Measurements from ENCODE around the gene TMEM37. TPM values are rescaled to one million over a fixed set of nuclear protein-coding genes. Genes with fewer than 3 reads are reported as not detected.

TMEM37 gene
- total and polyA plus RNA-seq, 2 of the 13 experiments (the other 11 are each of a cell fraction or from before 2014, with no cell fraction given), result 37.7 to 115 TPM

DNA sequence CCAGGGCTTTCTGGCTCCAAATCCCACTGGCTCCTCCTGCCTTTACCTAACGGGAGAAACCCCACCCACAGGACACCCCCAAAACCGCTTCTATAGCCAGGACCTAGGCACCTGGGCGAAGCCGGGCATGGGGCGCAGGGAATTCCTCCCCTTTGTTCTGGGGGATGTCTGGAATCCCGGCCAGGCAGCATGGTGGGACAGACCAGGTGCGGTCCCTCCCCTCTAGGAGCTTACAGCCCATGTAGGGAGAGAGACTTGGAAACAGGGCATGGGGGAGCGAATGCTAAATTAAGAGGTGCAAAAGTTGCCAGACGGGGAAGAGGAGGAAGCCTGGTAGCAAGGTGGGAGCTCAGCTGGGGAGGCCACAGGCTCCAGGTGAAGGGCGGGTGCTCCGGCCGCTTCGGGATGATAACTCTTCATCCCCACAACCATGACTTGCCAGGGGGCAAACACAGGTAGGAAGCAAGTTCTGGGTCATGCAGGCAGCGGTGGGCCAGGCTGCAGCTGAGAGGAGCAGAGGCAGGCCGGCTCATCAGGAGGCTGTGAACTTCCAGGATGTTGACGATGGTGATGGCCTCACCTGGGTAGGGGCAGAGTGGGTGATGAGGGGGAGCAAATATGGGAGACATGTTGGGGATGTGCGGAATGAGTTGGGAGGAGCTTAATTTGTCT is 1.3 kb downstream of the TMEM37 start (continued):
- TF ChIP-seq, protein P1, sequence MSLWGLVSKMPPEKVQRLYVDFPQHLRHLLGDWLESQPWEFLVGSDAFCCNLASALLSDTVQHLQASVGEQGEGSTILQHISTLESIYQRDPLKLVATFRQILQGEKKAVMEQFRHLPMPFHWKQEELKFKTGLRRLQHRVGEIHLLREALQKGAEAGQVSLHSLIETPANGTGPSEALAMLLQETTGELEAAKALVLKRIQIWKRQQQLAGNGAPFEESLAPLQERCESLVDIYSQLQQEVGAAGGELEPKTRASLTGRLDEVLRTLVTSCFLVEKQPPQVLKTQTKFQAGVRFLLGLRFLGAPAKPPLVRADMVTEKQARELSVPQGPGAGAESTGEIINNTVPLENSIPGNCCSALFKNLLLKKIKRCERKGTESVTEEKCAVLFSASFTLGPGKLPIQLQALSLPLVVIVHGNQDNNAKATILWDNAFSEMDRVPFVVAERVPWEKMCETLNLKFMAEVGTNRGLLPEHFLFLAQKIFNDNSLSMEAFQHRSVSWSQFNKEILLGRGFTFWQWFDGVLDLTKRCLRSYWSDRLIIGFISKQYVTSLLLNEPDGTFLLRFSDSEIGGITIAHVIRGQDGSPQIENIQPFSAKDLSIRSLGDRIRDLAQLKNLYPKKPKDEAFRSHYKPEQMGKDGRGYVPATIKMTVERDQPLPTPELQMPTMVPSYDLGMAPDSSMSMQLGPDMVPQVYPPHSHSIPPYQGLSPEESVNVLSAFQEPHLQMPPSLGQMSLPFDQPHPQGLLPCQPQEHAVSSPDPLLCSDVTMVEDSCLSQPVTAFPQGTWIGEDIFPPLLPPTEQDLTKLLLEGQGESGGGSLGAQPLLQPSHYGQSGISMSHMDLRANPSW (CRISPR knock-in tag; IDR thresholded peaks at IDR 0.05; ENCODE audit: borderline replicate concordance), result no peak
- TF ChIP-seq ZSCAN22 (CRISPR knock-in tag; IDR thresholded peaks at IDR 0.05) (no peak), ZBTB38 (CRISPR knock-in tag; IDR thresholded peaks at IDR 0.05) (peak; percentile 54; the same call in 1 of the 2 replicates), ZSCAN30 (CRISPR knock-in tag; IDR thresholded peaks at IDR 0.05) (no peak), CBFB (CRISPR knock-in tag; IDR thresholded peaks at IDR 0.05) (no peak), ZNF605 (CRISPR knock-in tag; IDR thresholded peaks at IDR 0.05) (no peak), POGZ (CRISPR knock-in tag; IDR thresholded peaks at IDR 0.05) (no peak), CEBPB (IDR thresholded peaks at IDR 0.05; ENCODE audit: borderline replicate concordance, low read depth, low read length) (no peak), TEAD3 (CRISPR knock-in tag; optimal IDR thresholded peaks at IDR 0.05; ENCODE audit: borderline replicate concordance) (no peak), ZNF260 (CRISPR knock-in tag; IDR thresholded peaks at IDR 0.05; ENCODE audit: borderline replicate concordance, low read depth) (no peak), HDAC1 (CRISPR knock-in tag; IDR thresholded peaks at IDR 0.05) (no peak), STAT5B (CRISPR knock-in tag; IDR thresholded peaks at IDR 0.05) (no peak), NFIB (CRISPR knock-in tag; IDR thresholded peaks at IDR 0.05; ENCODE audit: borderline replicate concordance) (no peak), PAWR (CRISPR knock-in tag; IDR thresholded peaks at IDR 0.05; ENCODE audit: borderline replicate concordance) (no peak), ZNF484 (CRISPR knock-in tag; IDR thresholded peaks at IDR 0.05; ENCODE audit: borderline replicate concordance, low read depth) (no peak)
- TF ChIP-seq, protein P2, sequence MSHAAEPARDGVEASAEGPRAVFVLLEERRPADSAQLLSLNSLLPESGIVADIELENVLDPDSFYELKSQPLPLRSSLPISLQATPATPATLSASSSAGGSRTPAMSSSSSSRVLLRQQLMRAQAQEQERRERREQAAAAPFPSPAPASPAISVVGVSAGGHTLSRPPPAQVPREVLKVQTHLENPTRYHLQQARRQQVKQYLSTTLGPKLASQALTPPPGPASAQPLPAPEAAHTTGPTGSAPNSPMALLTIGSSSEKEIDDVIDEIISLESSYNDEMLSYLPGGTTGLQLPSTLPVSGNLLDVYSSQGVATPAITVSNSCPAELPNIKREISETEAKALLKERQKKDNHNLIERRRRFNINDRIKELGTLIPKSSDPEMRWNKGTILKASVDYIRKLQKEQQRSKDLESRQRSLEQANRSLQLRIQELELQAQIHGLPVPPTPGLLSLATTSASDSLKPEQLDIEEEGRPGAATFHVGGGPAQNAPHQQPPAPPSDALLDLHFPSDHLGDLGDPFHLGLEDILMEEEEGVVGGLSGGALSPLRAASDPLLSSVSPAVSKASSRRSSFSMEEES (CRISPR knock-in tag; IDR thresholded peaks at IDR 0.05), result no peak
- TF ChIP-seq, protein P3, sequence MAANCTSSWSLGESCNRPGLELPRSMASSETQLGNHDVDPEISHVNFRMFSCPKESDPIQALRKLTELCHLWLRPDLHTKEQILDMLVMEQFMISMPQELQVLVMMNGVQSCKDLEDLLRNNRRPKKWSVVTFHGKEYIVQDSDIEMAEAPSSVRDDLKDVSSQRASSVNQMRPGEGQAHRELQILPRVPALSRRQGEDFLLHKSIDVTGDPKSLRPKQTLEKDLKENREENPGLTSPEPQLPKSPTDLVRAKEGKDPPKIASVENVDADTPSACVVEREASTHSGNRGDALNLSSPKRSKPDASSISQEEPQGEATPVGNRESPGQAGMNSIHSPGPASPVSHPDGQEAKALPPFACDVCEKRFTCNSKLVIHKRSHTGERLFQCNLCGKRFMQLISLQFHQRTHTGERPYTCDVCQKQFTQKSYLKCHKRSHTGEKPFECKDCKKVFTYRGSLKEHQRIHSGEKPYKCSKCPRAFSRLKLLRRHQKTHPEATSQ (CRISPR knock-in tag; IDR thresholded peaks at IDR 0.05; ENCODE audit: borderline replicate concordance), result 0 out of 2 replicates have a peak, but pooled peaks have one; percentile 22
- TF ChIP-seq, protein P4, sequence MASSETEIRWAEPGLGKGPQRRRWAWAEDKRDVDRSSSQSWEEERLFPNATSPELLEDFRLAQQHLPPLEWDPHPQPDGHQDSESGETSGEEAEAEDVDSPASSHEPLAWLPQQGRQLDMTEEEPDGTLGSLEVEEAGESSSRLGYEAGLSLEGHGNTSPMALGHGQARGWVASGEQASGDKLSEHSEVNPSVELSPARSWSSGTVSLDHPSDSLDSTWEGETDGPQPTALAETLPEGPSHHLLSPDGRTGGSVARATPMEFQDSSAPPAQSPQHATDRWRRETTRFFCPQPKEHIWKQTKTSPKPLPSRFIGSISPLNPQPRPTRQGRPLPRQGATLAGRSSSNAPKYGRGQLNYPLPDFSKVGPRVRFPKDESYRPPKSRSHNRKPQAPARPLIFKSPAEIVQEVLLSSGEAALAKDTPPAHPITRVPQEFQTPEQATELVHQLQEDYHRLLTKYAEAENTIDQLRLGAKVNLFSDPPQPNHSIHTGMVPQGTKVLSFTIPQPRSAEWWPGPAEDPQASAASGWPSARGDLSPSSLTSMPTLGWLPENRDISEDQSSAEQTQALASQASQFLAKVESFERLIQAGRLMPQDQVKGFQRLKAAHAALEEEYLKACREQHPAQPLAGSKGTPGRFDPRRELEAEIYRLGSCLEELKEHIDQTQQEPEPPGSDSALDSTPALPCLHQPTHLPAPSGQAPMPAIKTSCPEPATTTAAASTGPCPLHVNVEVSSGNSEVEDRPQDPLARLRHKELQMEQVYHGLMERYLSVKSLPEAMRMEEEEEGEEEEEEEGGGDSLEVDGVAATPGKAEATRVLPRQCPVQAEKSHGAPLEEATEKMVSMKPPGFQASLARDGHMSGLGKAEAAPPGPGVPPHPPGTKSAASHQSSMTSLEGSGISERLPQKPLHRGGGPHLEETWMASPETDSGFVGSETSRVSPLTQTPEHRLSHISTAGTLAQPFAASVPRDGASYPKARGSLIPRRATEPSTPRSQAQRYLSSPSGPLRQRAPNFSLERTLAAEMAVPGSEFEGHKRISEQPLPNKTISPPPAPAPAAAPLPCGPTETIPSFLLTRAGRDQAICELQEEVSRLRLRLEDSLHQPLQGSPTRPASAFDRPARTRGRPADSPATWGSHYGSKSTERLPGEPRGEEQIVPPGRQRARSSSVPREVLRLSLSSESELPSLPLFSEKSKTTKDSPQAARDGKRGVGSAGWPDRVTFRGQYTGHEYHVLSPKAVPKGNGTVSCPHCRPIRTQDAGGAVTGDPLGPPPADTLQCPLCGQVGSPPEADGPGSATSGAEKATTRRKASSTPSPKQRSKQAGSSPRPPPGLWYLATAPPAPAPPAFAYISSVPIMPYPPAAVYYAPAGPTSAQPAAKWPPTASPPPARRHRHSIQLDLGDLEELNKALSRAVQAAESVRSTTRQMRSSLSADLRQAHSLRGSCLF (CRISPR knock-in tag; IDR thresholded peaks at IDR 0.05; ENCODE audit: borderline replicate concordance), result no peak

Measured in HepG2 (cell line).